ENCODE measurements around the gene GNB3.

GNB3 gene

DNA sequence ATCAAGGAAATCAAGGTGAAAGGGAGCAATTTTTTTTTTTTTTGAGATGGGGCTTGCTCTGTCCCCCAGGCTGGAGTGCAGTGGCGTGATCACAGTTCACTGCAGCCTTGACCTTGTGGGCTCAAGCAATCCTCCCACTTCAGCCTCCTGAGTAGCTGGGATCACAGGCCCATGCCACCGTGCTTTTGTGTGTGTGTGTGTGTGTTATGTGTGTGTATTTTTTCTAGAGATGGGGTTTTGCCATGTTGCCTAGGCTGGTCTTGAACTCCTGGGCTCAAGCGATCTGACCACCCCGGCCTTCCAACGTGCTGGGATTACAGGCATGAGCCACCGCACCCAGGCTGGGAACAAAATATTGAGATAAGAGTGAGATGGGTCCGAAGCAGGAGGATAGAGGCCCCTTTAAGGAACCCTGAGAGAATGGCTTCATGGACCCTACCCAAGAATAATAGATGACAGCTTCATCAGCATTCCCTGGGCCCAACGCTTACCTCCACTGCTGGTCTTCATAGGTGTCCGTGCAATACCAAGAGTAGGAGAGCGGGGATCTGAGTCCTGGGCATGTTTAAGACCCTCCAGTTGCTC is 9.3 kb downstream of the GNB3 start:
- Histone ChIP-seq H3K9ac (ENCODE audit: low read length in 2 of 2) (no peak overlapping the region), H3K4me3 (ENCODE audit: low read length in 2 of 2) (no peak overlapping the region), H3K27me3 (ENCODE audit: control insufficient read depth in 1 of 2, insufficient read depth in 2 of 2, low read length in 2 of 2) (no peaks in the 10 kb centered on the region), H3K36me3 (ENCODE audit: control insufficient read depth in 2 of 2, insufficient read depth in 2 of 2, low read length in 2 of 2) (peaks cover 16 to 27% of the 10 kb centered on the region in 2 donors), H3K4me1 (ENCODE audit: control insufficient read depth, insufficient read depth, low read length) (peaks cover 25% of the 10 kb centered on the region), H3K27ac (ENCODE audit: low read length) (no peak overlapping the region), H3K9me3 (ENCODE audit: control insufficient read depth in 2 of 2, low read length in 2 of 2) (no peaks in the 10 kb centered on the region)

DNA sequence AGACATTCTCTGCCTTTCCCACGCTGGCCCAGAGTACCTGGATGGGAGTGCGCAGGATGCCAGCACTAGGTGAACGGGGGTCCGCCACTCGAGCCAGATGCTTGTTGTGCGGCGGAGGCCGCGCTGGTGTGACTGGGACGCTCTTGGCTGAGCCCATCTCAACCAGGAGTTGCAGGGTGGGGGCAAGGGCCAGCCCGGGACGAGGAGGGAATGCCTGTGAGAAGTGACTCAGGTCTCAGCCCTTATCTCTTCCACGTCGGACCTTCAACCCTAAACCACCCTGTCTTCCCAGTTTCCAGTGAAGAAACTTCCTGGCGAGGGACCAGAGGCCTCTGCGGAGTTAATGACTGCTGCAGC is 10.0 kb downstream of the GNB3 start:
- no peak overlapping the region for H3K9ac ChIP-seq (ENCODE audit: low read length in 2 of 2)
- peaks cover 16 to 26% of the 10 kb centered on the region in 2 donors for H3K36me3 ChIP-seq (ENCODE audit: control insufficient read depth in 2 of 2, insufficient read depth in 2 of 2, low read length in 2 of 2)

DNA sequence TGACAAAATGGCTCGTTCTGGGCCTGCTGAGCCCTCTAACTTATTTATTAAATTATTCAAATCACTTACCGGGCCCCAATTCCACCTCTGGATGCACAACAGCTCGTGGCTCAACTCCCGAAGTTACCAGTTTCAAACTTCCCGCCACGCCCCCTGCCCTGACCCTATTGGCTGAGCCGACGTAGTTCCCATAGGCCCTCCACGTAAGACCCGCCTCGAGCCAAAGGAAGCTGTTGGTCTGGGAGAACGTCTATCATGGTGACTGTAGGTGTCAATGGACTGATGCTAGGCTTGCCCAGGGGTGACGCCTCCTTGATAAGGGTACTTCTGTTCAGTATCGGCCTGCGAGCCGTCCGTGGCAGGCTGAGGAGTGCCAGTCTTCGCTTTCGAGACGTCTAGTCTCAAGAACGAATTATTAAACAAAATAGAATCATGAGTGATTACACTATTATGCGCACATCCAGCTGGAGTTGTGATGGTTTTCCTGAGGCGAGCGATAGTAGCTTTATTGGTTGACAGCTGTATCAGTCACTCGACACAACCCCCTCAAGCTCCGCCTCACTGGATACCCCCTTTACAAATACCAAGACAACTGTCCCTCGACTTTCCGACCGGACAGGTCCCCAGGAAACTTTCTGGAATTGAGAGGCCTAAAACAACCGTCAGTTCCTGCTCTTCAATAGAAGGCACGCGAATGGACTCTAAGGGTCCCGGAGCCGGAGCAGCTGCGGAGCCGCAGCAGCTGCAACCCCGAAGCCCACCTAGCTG is 10.6 kb downstream of the GNB3 start, which contains the start of gene CDCA3:
Gene CDCA3 (minus strand): TSS at position 134 of the 768 bp plus-strand sequence. CDS start 334 bp downstream, outside the sequence.
- no peaks in the 10 kb centered on the region for H3K27me3 ChIP-seq (ENCODE audit: control insufficient read depth in 1 of 2, insufficient read depth in 2 of 2, low read length in 2 of 2)
- H3K9ac ChIP-seq (ENCODE audit: low read length in 2 of 2): peak within 1 kb of the TSS; percentile 66 to 92
- H3K36me3 ChIP-seq (ENCODE audit: control insufficient read depth in 2 of 2, insufficient read depth in 2 of 2, low read length in 2 of 2): peaks cover 16 to 28% of the 10 kb centered on the region in 2 donors
- H3K4me1 ChIP-seq (ENCODE audit: control insufficient read depth, insufficient read depth, low read length): peaks cover 25% of the 10 kb centered on the region
- peak within 1 kb of the TSS; percentile 96 for H3K27ac ChIP-seq (ENCODE audit: low read length)
- peak within 1 kb of the TSS; percentile 82 to 99 for H3K4me3 ChIP-seq (ENCODE audit: low read length in 2 of 2)
- H3K9me3 ChIP-seq (ENCODE audit: control insufficient read depth in 2 of 2, low read length in 2 of 2): no peaks in the 10 kb centered on the region

More for the DNA sequence above, 10.0 kb downstream of the GNB3 start:
- H3K9me3 ChIP-seq (ENCODE audit: control insufficient read depth in 2 of 2, low read length in 2 of 2): no peaks in the 10 kb centered on the region
- no peaks in the 10 kb centered on the region for H3K27me3 ChIP-seq (ENCODE audit: control insufficient read depth in 1 of 2, insufficient read depth in 2 of 2, low read length in 2 of 2)
- peak overlapping the region in 1 of 2 donors; percentile 99 for H3K4me3 ChIP-seq (ENCODE audit: low read length in 2 of 2)
- H3K4me1 ChIP-seq (ENCODE audit: control insufficient read depth, insufficient read depth, low read length): peaks cover 25% of the 10 kb centered on the region
- no peak overlapping the region for H3K27ac ChIP-seq (ENCODE audit: low read length)

DNA sequence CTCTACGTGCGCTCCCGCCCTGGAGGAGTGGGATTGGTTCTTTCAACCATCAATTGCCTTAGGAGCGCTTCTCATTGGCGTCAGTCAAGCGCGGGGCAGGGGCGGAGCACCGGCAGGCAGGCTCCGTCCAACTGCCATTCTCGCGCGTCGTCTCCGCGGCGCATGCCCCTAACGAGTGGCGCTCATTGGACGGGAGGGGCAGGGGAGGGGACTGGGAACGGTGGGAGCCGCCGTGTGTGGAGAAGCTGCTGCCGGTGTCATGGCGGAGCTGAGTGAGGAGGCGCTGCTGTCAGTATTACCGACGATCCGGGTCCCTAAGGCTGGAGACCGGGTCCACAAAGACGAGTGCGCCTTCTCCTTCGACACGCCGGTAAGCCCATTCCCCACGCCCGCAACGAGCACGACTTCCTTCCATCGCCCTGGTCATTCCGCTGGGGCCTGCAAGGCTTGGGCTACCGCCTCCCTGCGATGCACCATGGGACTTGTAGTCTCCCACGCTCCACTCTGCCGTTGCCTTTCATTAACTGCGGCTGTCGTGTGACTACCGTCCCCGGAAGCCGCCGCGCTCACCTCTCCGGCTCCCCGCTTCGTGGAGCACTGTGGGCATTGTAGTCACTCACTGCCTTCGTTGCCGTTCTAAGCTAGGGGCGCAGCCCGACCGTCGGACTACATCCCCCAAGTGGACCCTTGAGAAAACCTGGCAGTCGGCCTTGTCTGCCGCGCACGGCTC is 11.4 kb downstream of the GNB3 start, which contains the start of gene USP5:
Gene USP5 (plus strand): TSS at position 230 of the 730 bp plus-strand sequence. CDS start 30 bp downstream, at position 260.
- H3K27me3 ChIP-seq (ENCODE audit: control insufficient read depth in 1 of 2, insufficient read depth in 2 of 2, low read length in 2 of 2): no peaks in the 10 kb centered on the region
- H3K9me3 ChIP-seq (ENCODE audit: control insufficient read depth in 2 of 2, low read length in 2 of 2): no peaks in the 10 kb centered on the region
- H3K4me1 ChIP-seq (ENCODE audit: control insufficient read depth, insufficient read depth, low read length): peaks cover 25% of the 10 kb centered on the region
- peak within 1 kb of the TSS; percentile 82 to 99 for H3K4me3 ChIP-seq (ENCODE audit: low read length in 2 of 2)
- peak within 1 kb of the TSS; percentile 96 for H3K27ac ChIP-seq (ENCODE audit: low read length)
- peaks cover 17 to 28% of the 10 kb centered on the region in 2 donors for H3K36me3 ChIP-seq (ENCODE audit: control insufficient read depth in 2 of 2, insufficient read depth in 2 of 2, low read length in 2 of 2)
- H3K9ac ChIP-seq (ENCODE audit: low read length in 2 of 2): peak within 1 kb of the TSS; percentile 66 to 92

DNA sequence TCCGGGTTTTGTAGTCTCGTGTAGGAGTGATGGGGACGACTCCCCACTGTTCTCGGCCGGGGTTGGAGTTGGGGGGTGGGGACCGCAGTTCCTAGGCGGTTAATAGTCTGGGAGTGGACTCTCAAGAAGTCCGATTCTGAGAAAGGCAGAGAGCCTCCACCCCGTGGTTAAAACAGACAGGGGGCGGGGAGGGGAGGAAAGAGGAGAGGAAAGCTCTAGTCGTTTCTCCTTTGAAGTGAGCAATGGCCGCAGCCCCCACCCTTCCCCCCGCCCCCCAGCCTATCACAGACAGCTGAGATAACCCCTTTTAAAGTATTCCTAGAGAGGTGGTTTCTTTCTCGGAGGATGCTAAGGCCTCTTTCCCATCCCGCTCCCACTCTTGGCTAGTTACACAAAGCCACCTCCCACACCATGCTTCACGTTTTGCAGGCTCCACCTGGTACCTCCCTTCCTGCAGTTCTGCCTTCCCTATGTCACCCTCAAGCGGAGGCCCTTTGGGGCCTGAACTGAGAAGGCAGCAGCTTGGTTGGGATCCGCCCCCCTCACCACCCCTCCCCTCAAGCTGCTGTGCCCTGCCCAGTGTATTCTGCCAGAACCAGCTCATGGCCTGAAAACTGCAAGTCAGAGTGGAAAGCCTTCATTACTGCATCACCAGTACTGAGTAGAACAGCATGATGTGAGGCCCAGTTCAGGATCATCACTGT is 12.1 kb downstream of the GNB3 start:
- Histone ChIP-seq H3K9me3 (ENCODE audit: control insufficient read depth in 2 of 2, low read length in 2 of 2) (no peaks in the 10 kb centered on the region), H3K9ac (ENCODE audit: low read length in 2 of 2) (peak overlapping the region; percentile 54 to 66), H3K4me3 (ENCODE audit: low read length in 2 of 2) (peak overlapping the region; percentile 62 to 99), H3K4me1 (ENCODE audit: control insufficient read depth, insufficient read depth, low read length) (peaks cover 25% of the 10 kb centered on the region), H3K27ac (ENCODE audit: low read length) (peak overlapping the region; percentile 96), H3K27me3 (ENCODE audit: control insufficient read depth in 1 of 2, insufficient read depth in 2 of 2, low read length in 2 of 2) (no peaks in the 10 kb centered on the region), H3K36me3 (ENCODE audit: control insufficient read depth in 2 of 2, insufficient read depth in 2 of 2, low read length in 2 of 2) (peaks cover 23 to 26% of the 10 kb centered on the region in 2 donors)

DNA sequence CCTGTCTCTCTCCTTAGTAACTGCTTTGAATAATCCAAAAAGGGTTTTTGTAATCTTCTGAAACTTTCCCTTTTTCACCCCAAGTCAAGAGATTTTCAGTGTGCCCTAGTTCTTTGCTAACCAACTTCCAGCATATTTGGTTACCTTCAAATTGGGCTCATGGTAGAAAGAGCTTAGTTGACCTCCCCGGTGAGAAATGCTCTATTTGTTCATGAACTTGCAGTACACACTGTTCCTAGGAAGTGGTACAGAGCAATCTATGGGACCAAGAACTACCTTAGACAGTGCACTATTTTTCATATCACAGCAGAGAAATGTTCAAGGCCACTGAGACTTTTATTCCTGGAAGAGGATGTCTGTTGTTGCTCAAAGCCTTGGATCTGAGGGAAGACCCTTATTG is 12.9 kb downstream of the GNB3 start:
- no peaks in the 10 kb centered on the region for H3K9me3 ChIP-seq (ENCODE audit: control insufficient read depth in 2 of 2, low read length in 2 of 2)
- peaks cover 25% of the 10 kb centered on the region for H3K4me1 ChIP-seq (ENCODE audit: control insufficient read depth, insufficient read depth, low read length)
- H3K27ac ChIP-seq (ENCODE audit: low read length): peak overlapping the region; percentile 96
- H3K27me3 ChIP-seq (ENCODE audit: control insufficient read depth in 1 of 2, insufficient read depth in 2 of 2, low read length in 2 of 2): no peaks in the 10 kb centered on the region
- H3K36me3 ChIP-seq (ENCODE audit: control insufficient read depth in 2 of 2, insufficient read depth in 2 of 2, low read length in 2 of 2): peaks cover 32 to 33% of the 10 kb centered on the region in 2 donors
- no peak overlapping the region for H3K4me3 ChIP-seq (ENCODE audit: low read length in 2 of 2)
- peak overlapping the region; percentile 54 to 66 for H3K9ac ChIP-seq (ENCODE audit: low read length in 2 of 2)

DNA sequence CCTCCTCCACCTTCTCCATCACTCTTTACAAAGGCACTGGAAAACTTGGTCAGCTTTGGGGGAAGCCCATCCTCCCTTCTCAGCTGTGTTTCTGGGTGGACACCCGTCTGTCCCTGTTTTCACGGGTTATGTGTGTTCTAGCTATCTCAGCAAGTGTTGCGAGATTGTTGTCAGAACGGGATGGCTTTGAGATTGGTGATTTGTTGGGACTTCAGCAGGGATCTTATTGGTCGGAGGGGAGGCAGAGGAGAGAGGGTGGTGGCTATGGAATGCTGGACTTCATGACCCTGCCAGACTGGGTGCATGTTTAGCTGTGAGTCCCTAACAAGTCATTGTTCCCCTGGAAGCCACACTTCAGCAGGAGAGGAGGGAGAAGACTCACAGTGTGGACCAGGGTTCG is 13.3 kb downstream of the GNB3 start:
- H3K27me3 ChIP-seq (ENCODE audit: control insufficient read depth in 1 of 2, insufficient read depth in 2 of 2, low read length in 2 of 2): no peaks in the 10 kb centered on the region
- H3K4me3 ChIP-seq (ENCODE audit: low read length in 2 of 2): no peak overlapping the region
- H3K27ac ChIP-seq (ENCODE audit: low read length): peak overlapping the region; percentile 96
- H3K4me1 ChIP-seq (ENCODE audit: control insufficient read depth, insufficient read depth, low read length): peaks cover 25% of the 10 kb centered on the region
- H3K9ac ChIP-seq (ENCODE audit: low read length in 2 of 2): peak overlapping the region in 1 of 2 donors; percentile 43
- peaks cover 34 to 36% of the 10 kb centered on the region in 2 donors for H3K36me3 ChIP-seq (ENCODE audit: control insufficient read depth in 2 of 2, insufficient read depth in 2 of 2, low read length in 2 of 2)
- H3K9me3 ChIP-seq (ENCODE audit: control insufficient read depth in 2 of 2, low read length in 2 of 2): no peaks in the 10 kb centered on the region

DNA sequence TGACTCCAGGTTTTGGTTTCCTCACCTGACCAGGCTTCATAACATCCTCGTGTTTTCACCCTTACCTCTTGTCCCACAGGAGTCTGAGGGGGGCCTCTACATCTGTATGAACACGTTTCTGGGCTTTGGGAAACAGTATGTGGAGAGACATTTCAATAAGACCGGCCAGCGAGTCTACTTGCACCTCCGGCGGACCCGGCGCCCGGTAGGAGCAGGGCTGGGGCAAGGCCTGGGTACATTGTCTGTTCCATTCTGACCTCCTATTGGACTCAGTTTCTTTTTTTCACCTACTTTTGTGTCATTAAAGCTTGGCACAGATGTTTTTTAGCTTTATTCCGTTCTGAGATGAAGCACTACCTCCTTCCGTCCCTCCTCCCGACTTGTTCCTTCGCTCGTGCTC is 14.6 kb downstream of the GNB3 start:
- Histone ChIP-seq H3K4me3 (ENCODE audit: low read length in 2 of 2) (no peak overlapping the region), H3K27ac (ENCODE audit: low read length) (peak overlapping the region; percentile 24), H3K4me1 (ENCODE audit: control insufficient read depth, insufficient read depth, low read length) (peaks cover 25% of the 10 kb centered on the region), H3K9me3 (ENCODE audit: control insufficient read depth in 2 of 2, low read length in 2 of 2) (no peaks in the 10 kb centered on the region), H3K36me3 (ENCODE audit: control insufficient read depth in 2 of 2, insufficient read depth in 2 of 2, low read length in 2 of 2) (peaks cover 43% of the 10 kb centered on the region in 2 donors), H3K27me3 (ENCODE audit: control insufficient read depth in 1 of 2, insufficient read depth in 2 of 2, low read length in 2 of 2) (no peaks in the 10 kb centered on the region), H3K9ac (ENCODE audit: low read length in 2 of 2) (no peak overlapping the region)

DNA sequence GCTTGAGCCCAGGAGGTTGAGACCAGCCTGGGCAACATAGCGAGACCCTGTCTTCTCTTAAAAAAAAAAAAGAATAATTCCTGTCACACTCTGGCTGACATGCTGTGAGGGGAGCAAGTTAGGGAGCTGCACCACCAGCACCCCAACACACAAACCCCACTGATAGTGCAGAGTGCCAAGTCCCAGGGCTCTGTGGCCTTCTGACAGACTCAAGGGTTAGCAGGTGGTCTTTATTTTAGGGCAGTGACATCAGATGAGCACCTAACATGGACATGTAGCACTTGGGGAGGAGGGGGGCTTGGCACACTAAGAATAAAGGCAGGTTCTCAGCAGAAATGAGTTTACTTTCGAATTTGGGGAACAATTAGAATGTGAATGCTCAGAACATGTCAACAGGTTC is 18.1 kb downstream of the GNB3 start:
- Histone ChIP-seq H3K9me3 (ENCODE audit: control insufficient read depth in 2 of 2, low read length in 2 of 2) (no peaks in the 10 kb centered on the region), H3K27ac (ENCODE audit: low read length) (no peak overlapping the region), H3K4me1 (ENCODE audit: control insufficient read depth, insufficient read depth, low read length) (peaks cover 6% of the 10 kb centered on the region), H3K27me3 (ENCODE audit: control insufficient read depth in 1 of 2, insufficient read depth in 2 of 2, low read length in 2 of 2) (no peaks in the 10 kb centered on the region), H3K36me3 (ENCODE audit: control insufficient read depth in 2 of 2, insufficient read depth in 2 of 2, low read length in 2 of 2) (peaks cover 68 to 74% of the 10 kb centered on the region in 2 donors), H3K9ac (ENCODE audit: low read length in 2 of 2) (no peak overlapping the region), H3K4me3 (ENCODE audit: low read length in 2 of 2) (no peak overlapping the region)

DNA sequence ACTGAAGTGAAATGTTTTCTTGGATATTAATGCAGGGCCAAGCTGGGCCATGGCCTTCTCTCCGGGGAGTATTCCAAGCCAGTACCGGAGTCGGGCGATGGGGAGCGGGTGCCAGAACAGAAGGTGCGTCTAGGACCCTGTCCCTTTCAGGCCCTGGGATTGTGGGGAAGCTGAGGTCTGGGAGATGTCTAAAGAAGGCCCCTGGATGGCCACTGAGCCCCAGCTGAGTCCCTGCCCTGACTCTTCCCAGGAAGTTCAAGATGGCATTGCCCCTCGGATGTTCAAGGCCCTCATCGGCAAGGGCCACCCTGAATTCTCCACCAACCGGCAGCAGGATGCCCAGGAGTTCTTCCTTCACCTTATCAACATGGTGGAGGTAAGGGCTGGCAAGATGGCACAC is 19.4 kb downstream of the GNB3 start:
- H3K4me3 ChIP-seq (ENCODE audit: low read length in 2 of 2): no peak overlapping the region
- peaks cover 74 to 79% of the 10 kb centered on the region in 2 donors for H3K36me3 ChIP-seq (ENCODE audit: control insufficient read depth in 2 of 2, insufficient read depth in 2 of 2, low read length in 2 of 2)
- no peaks in the 10 kb centered on the region for H3K9me3 ChIP-seq (ENCODE audit: control insufficient read depth in 2 of 2, low read length in 2 of 2)
- no peak overlapping the region for H3K27ac ChIP-seq (ENCODE audit: low read length)
- no peaks in the 10 kb centered on the region for H3K4me1 ChIP-seq (ENCODE audit: control insufficient read depth, insufficient read depth, low read length)
- no peak overlapping the region for H3K9ac ChIP-seq (ENCODE audit: low read length in 2 of 2)
- no peaks in the 10 kb centered on the region for H3K27me3 ChIP-seq (ENCODE audit: control insufficient read depth in 1 of 2, insufficient read depth in 2 of 2, low read length in 2 of 2)
